ENCODE measurements around the gene CCNB2. TPM values are rescaled to one million over a fixed set of nuclear protein-coding genes. Genes with fewer than 3 reads are reported as not detected.

CCNB2 gene
- total and polyA plus RNA-seq, 2 donors (not counting 3 experiments of a cell fraction or from before 2014, with no cell fraction given) = 55.9 to 65.2 TPM

DNA sequence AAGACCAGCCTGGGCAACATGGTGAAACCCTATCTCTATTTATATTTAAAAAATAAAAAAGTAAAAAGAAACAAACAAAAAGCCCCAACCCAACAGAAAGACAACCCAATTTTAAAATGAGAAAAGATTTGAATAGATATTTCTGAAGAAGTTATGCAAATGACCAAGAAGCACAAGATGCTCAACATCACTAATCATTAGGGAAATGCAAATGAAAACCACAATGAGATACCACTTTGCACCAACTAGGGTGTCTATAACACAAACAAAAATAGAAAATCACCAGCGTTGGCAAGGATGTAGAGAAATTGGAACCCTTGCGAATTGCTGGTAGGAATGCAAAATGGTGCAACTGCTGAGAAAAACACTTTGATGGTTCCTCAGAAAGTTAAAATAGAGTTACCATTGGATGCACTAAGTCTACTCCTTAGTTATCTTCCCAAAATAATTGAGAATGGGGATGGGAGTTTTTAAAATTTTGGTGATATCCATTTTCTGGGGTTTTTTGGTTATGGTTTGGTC is 45.8 kb upstream of the CCNB2 start:
- Histone ChIP-seq H3K36me3 (ENCODE audit: control insufficient read depth in 2 of 2, extremely low read depth in 1 of 2, insufficient read depth in 2 of 2, low read length in 2 of 2) (peaks cover 21% of the 10 kb centered on the region in 2 experiments), H3K4me2 (ENCODE audit: insufficient read depth, low read length) (no peak overlapping the region), H3K9me3 (replicated peaks; ENCODE audit: control insufficient read depth, insufficient read depth, low read length) (no peaks in the 10 kb centered on the region), H3K4me1 (ENCODE audit: control insufficient read depth, extremely low read depth, insufficient read depth, low read length) (no peaks in the 10 kb centered on the region), H3K27ac (ENCODE audit: insufficient read depth, low read depth, low read length) (no peak overlapping the region), H4K20me1 (replicated peaks; ENCODE audit: control insufficient read depth, extremely low read depth, insufficient read depth, low read length) (no peaks in the 10 kb centered on the region), H3K27me3 (ENCODE audit: control insufficient read depth in 2 of 2, insufficient read depth in 2 of 2, low read length in 2 of 2) (no peaks in the 10 kb centered on the region), H3K9ac (replicated peaks; ENCODE audit: extremely low read depth, insufficient read depth, low read length) (no peak overlapping the region), H2AFZ (ENCODE audit: low read depth, low read length) (no peak overlapping the region), H3K9me1 (replicated peaks; ENCODE audit: control insufficient read depth, extremely low read depth, insufficient read depth, low read length) (no peaks in the 10 kb centered on the region), H3K4me3 (replicated peaks in 1 of 3; ENCODE audit: insufficient read depth in 1 of 3, low read depth in 1 of 3, low read length in 3 of 3) (no peak overlapping the region), H3K79me2 (ENCODE audit: control insufficient read depth, insufficient read depth, low read length) (peaks cover 2% of the 10 kb centered on the region)
- CTCF ChIA-PET = interaction anchor here (1.3 kb wide), 1 partner anchor 9 kb away, joined by 6 read pairs; no protein-coding TSS in a partner anchor
- POLR2A ChIA-PET = no interaction called here
- intact Hi-C loops (cut with micrococcal nuclease) = no loop called here
- FAIRE-seq (no peak), DNase-seq (ENCODE audit: low read depth, low spot score) (no peak)
- dilution Hi-C loops (cut with MboI; ENCODE audit: extremely low pct_ligation_motif_present, low sequenced_read_pairs) = no loop called here
- BruUV-seq (replicated peaks) = no TSS peak
- TF ChIP-seq GATA2 (IDR thresholded peaks at IDR 0.05; ENCODE audit: insufficient read depth, insufficient read length, low read depth, low read length) (no peak), JUN (IDR thresholded peaks at IDR 0.05; ENCODE audit: borderline replicate concordance, insufficient read depth, insufficient read length, low read depth) (no peak), EZH2 (IDR thresholded peaks at IDR 0.05; ENCODE audit: borderline replicate concordance, low read depth, low read length, severe bottlenecking) (no peak), POLR2A (IDR thresholded peaks at IDR 0.05; ENCODE audit: low read depth, low read length) (no peak), POLR2AphosphoS5 (IDR thresholded peaks at IDR 0.05; ENCODE audit: insufficient read depth, low read depth, low read length) (no peak), MYC (IDR thresholded peaks at IDR 0.05; ENCODE audit: low read depth, low read length) (no peak), FOS (IDR thresholded peaks at IDR 0.05; ENCODE audit: borderline replicate concordance, insufficient read depth, low read length) (no peak)
- TF ChIP-seq, protein P1, sequence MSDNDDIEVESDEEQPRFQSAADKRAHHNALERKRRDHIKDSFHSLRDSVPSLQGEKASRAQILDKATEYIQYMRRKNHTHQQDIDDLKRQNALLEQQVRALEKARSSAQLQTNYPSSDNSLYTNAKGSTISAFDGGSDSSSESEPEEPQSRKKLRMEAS (IDR thresholded peaks at IDR 0.05; ENCODE audit: insufficient read depth, insufficient read length) = no peak
- TF ChIP-seq, protein P2, sequence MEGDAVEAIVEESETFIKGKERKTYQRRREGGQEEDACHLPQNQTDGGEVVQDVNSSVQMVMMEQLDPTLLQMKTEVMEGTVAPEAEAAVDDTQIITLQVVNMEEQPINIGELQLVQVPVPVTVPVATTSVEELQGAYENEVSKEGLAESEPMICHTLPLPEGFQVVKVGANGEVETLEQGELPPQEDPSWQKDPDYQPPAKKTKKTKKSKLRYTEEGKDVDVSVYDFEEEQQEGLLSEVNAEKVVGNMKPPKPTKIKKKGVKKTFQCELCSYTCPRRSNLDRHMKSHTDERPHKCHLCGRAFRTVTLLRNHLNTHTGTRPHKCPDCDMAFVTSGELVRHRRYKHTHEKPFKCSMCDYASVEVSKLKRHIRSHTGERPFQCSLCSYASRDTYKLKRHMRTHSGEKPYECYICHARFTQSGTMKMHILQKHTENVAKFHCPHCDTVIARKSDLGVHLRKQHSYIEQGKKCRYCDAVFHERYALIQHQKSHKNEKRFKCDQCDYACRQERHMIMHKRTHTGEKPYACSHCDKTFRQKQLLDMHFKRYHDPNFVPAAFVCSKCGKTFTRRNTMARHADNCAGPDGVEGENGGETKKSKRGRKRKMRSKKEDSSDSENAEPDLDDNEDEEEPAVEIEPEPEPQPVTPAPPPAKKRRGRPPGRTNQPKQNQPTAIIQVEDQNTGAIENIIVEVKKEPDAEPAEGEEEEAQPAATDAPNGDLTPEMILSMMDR (IDR thresholded peaks at IDR 0.05; ENCODE audit: extremely low read depth in 1 of 2, insufficient read depth in 1 of 2, low read depth in 1 of 2, low read length in 2 of 2) = no peak

Measured in endothelial cell of umbilical vein (primary cell).